Stomach (tissue), 9 donors: ENCODE measurements around the gene COL4A1. TPM values are rescaled to one million over a fixed set of nuclear protein-coding genes. Genes with fewer than 3 reads are reported as not detected.

Experiments
- DNase-seq, 2 donors: peaks; one replicate each; pipeline versions ENCODE4 v3.0.0 to v3.0.0-alpha.2; 2013 to 2019
- H3K27ac ChIP-seq, 5 donors: fragments of 200-600 bp in 4 of 5; sonication (generic) in 4 of 5; one replicate each; pipeline ENCODE4 v1.5.1; 2013 to 2019; ENCODE audit warnings: mild to moderate bottlenecking in 1 of 5, moderate library complexity in 1 of 5
- H3K27me3 ChIP-seq, 3 donors: fragments of 200-600 bp; sonication (generic); one replicate each; pipeline ENCODE4 v1.5.1; 2017 to 2019; ENCODE audit warnings: mixed run types in 1 of 3
- H3K36me3 ChIP-seq, 4 donors: fragments of 200-600 bp; sonication (generic); 1 replicate in 3 of 4; 2 replicates in 1 of 4; pipeline ENCODE4 v1.5.1; 2016 to 2019
- H3K4me1 ChIP-seq, 4 donors: fragments of 200-600 bp; sonication (generic); one replicate each; pipeline ENCODE4 v1.5.1; 2016 to 2019
- H3K4me3 ChIP-seq, 4 donors: fragments of 200-600 bp; sonication (generic) in 3 of 4; one replicate each; pipeline ENCODE4 v1.5.1; 2016 to 2019; ENCODE audit warnings: mild to moderate bottlenecking in 1 of 4
- H3K9me3 ChIP-seq, 4 donors: fragments of 200-600 bp; sonication (generic); one replicate each; pipeline ENCODE4 v1.5.1; 2016 to 2019
- CTCF ChIP-seq, 7 experiments: fragments of 450-650 bp in 4 of 7; fragments of 200-600 bp in 3 of 7; sonication (generic) in 3 of 7; IDR thresholded peaks; one replicate each; pipeline ENCODE4 v1.5.1; 2016 to 2019; ENCODE audit warnings: antibody characterized with exemption in 7 of 7, control low read depth in 2 of 7, mild to moderate bottlenecking in 1 of 7
- EP300 ChIP-seq: sonication (generic); formaldehyde crosslinking; IDR thresholded peaks from one replicate; pipeline ENCODE4 v1.6.1; 2017; ENCODE audit warnings: antibody characterized with exemption
- POLR2A ChIP-seq, 4 donors: fragments of 450-650 bp; IDR thresholded peaks; one replicate each; pipeline ENCODE4 v1.6.1; 2016; ENCODE audit warnings: antibody characterized with exemption in 4 of 4, control low read depth in 2 of 4, mild to moderate bottlenecking in 1 of 4, moderate library complexity in 1 of 4
- POLR2AphosphoS5 ChIP-seq, 3 donors: sonication (generic); formaldehyde crosslinking; IDR thresholded peaks; one replicate each; pipeline ENCODE4 v1.6.1; 2016; ENCODE audit warnings: antibody characterized with exemption in 3 of 3
- WGBS, 5 donors: extraction: QIAGEN DNeasy Blood & Tissue Kit in 3 of 5; methylation state at CpG; one replicate each; pipeline versions ENCODE4 v1.1.5 to v1.1.7; 2013 to 2018; 5-methylcytosine and 5-hydroxymethylcytosine counted together
- intact Hi-C: fragments of 100-400 bp; cut with DNase I; formaldehyde crosslinking; loops from one replicate; pipeline ENCODE4 v1.15.1; 2023; ENCODE audit warnings: low total_unique reads
- polyA plus RNA-seq, 3 donors: library from polyadenylated mRNA; stranded (reverse); fragments of 200-250 nt; gene quantifications; one replicate each; pipeline ENCODE4 v1.2.3, GENCODE V29; 2013
- total RNA-seq, 5 donors: library from RNA; depleted of rRNA; stranded (reverse); fragments of >200 nt; gene quantifications; one replicate each; pipeline versions ENCODE4 v1.1.0 to v1.2.3, GENCODE V29; 2014 to 2016
- donor health status: healthy with polysubstance abuse.
- donor health status: Bipolar disorder and iron deficiency.
- donor health status: healthy.

COL4A1 gene
- total and polyA plus RNA-seq, 8 donors = 18.8 to 798 (median 133) TPM

GRCh38 chr13:110273254-110273653, 33.7 kb downstream of the COL4A1 start:
- H3K36me3 ChIP-seq = peaks cover 0 to 4% (median 0%) of the 10 kb centered on the region in 4 donors
- no peak overlapping the region for H3K4me3 ChIP-seq
- no peak for DNase-seq
- WGBS, 5 donors = 83 to 94% (median 91%) methylated on average over 6 of the region's 6 CpGs
- no peaks in the 10 kb centered on the region for H3K9me3 ChIP-seq
- H3K27me3 ChIP-seq = no peaks in the 10 kb centered on the region
- peak overlapping the region in 1 of 5 donors; percentile 48 for H3K27ac ChIP-seq
- H3K4me1 ChIP-seq = peaks cover 0 to 54% (median 21%) of the 10 kb centered on the region in 4 donors
- intact Hi-C loops = no loop called here
- TF ChIP-seq EP300 = no peak
- TF ChIP-seq CTCF (IDR thresholded peaks at IDR 0.05) = no peak
- TF ChIP-seq POLR2A (IDR thresholded peaks at IDR 0.05) = no peak
- no peak for TF ChIP-seq POLR2AphosphoS5 (IDR thresholded peaks at IDR 0.05)

DNA sequence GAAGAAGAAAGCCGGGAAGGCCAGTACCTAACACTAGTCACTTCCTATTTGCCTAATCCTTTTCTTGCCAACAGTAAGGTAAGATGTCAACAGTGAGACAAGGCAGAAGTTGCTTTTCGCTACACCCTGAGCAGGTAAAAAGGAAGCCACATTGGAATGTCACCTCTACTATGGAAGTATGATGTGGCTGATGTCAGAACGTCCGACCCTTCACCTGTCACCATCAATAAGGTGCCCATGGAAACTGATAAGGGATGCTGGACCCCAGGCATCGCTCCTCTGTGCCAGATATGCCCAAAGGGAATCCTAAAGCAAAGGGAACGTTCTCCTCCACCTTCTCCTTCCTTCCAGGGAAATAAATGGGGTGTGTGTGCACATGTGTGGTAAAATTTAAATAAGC, 34.3 kb downstream of the COL4A1 start:
- no peak overlapping the region for H3K4me3 ChIP-seq
- H3K27me3 ChIP-seq = no peaks in the 10 kb centered on the region
- peaks cover 0 to 59% (median 24%) of the 10 kb centered on the region in 4 donors for H3K4me1 ChIP-seq
- no peaks in the 10 kb centered on the region for H3K9me3 ChIP-seq
- H3K36me3 ChIP-seq = peaks cover 0 to 4% (median 0%) of the 10 kb centered on the region in 4 donors
- 71 to 86% (median 74%) methylated on average over 6 of the region's 6 CpGs for WGBS, 5 donors
- intact Hi-C loops = no loop called here
- TF ChIP-seq EP300 (no peak), POLR2AphosphoS5 (IDR thresholded peaks at IDR 0.05) (no peak), CTCF (IDR thresholded peaks at IDR 0.05) (no peak), POLR2A (IDR thresholded peaks at IDR 0.05) (no peak)
- peak overlapping the region in 1 of 5 donors; percentile 48 for H3K27ac ChIP-seq
- DNase-seq = no peak

- H3K4me1 ChIP-seq = peaks cover 0 to 59% (median 26%) of the 10 kb centered on the region in 4 donors
- TF ChIP-seq POLR2A (IDR thresholded peaks at IDR 0.05) = no peak
- no peak for TF ChIP-seq CTCF (IDR thresholded peaks at IDR 0.05)
- no peak for TF ChIP-seq EP300
- TF ChIP-seq POLR2AphosphoS5 (IDR thresholded peaks at IDR 0.05) = no peak
- H3K27ac ChIP-seq = no peak overlapping the region
- DNase-seq = no peak
- peaks cover 0 to 4% (median 0%) of the 10 kb centered on the region in 4 donors for H3K36me3 ChIP-seq
- intact Hi-C loops = no loop called here
- no peaks in the 10 kb centered on the region for H3K27me3 ChIP-seq
- no peaks in the 10 kb centered on the region for H3K9me3 ChIP-seq
- no peak overlapping the region for H3K4me3 ChIP-seq
- WGBS, 5 donors = 71 to 87% (median 82%) methylated on average over 5 of the region's 5 CpGs
Measured at GRCh38 chr13:110272227-110272626, 34.7 kb downstream of the COL4A1 start.

- no peak overlapping the region for H3K4me3 ChIP-seq
- no peaks in the 10 kb centered on the region for H3K9me3 ChIP-seq
- H3K27ac ChIP-seq = peak overlapping the region in 1 of 5 donors; percentile 19
- peaks cover 0 to 4% (median 0%) of the 10 kb centered on the region in 4 donors for H3K36me3 ChIP-seq
- H3K4me1 ChIP-seq = peaks cover 0 to 59% (median 26%) of the 10 kb centered on the region in 4 donors
- WGBS, 5 donors = 63 to 86% (median 77%) methylated on average over 5 of the region's 5 CpGs
- no peak for DNase-seq
- H3K27me3 ChIP-seq = peaks cover 0 to 4% (median 0%) of the 10 kb centered on the region in 3 donors
- intact Hi-C loops = no loop called here
- TF ChIP-seq POLR2A (IDR thresholded peaks at IDR 0.05) (no peak), CTCF (IDR thresholded peaks at IDR 0.05) (no peak), POLR2AphosphoS5 (IDR thresholded peaks at IDR 0.05) (no peak), EP300 (no peak)
Measured at GRCh38 chr13:110271313-110271712, 35.6 kb downstream of the COL4A1 start.
